PC-9 (cell line): ENCODE measurements around the gene ZNF331. TPM values are rescaled to one million over a fixed set of nuclear protein-coding genes. Genes with fewer than 3 reads are reported as not detected.

ENCODE experiments used
- BruUV-seq: library from RNA; stranded (reverse); fragments of 400-500 nt; replicated peaks from 2 replicates; lab custom pipeline; 2021; lab: Mats Ljungman, UMichigan
- CTCF ChIA-PET: fragments of 300-600 bp; sonication (Branson Sonifier 250); formaldehyde crosslinking; loops from one replicate; lab custom pipeline; 2022; ENCODE audit warnings: antibody characterized with exemption; lab: Charles Lee
- POLR2A ChIA-PET: fragments of 300-600 bp; sonication (Branson Sonifier 250); formaldehyde crosslinking; loops from one replicate; lab custom pipeline; 2022; ENCODE audit warnings: antibody characterized with exemption; ENCODE audit not compliant: unreplicated experiment; lab: Charles Lee
- DNase-seq, 2 experiments: peaks; one replicate each; pipeline versions ENCODE4 v3.0.0 to v3.0.0-alpha.2; 2015 to 2022; ENCODE audit warnings: mixed read lengths in 1 of 2
- H2AFZ ChIP-seq: fragments of 200-600 bp; sonication (generic); 2 replicates; pipeline ENCODE4 v1.8.1; 2017; ENCODE audit warnings: antibody characterized with exemption
- H3F3A ChIP-seq: fragments of 200-600 bp; sonication (generic); 2 replicates; pipeline ENCODE4 v1.8.1; 2017; ENCODE audit warnings: antibody characterized with exemption, mild to moderate bottlenecking, low read depth; ENCODE audit not compliant: insufficient read depth
- H3K27ac ChIP-seq: fragments of 200-600 bp; sonication (generic); 2 replicates; pipeline ENCODE4 v1.6.1; 2016; ENCODE audit warnings: mixed run types
- H3K27me3 ChIP-seq: fragments of 200-600 bp; sonication (generic); 2 replicates; pipeline ENCODE4 v1.6.1; 2016; ENCODE audit warnings: low read depth, mixed run types; ENCODE audit not compliant: insufficient read depth
- H3K36me3 ChIP-seq: fragments of 200-600 bp; sonication (generic); 2 replicates; pipeline ENCODE4 v1.6.1; 2016; ENCODE audit warnings: low read depth, mixed run types
- H3K4me1 ChIP-seq: fragments of 200-600 bp; sonication (generic); replicated peaks from 2 replicates; pipeline ENCODE4 v1.6.1; 2016; ENCODE audit warnings: mixed run types; ENCODE audit not compliant: insufficient read depth
- H3K4me2 ChIP-seq: fragments of 200-600 bp; sonication (generic); 2 replicates; pipeline ENCODE4 v1.6.1; 2017; ENCODE audit warnings: mixed run types
- H3K4me3 ChIP-seq: fragments of 200-600 bp; sonication (generic); 2 replicates; pipeline ENCODE4 v1.6.1; 2016; ENCODE audit warnings: mixed run types
- H3K79me2 ChIP-seq: fragments of 200-600 bp; sonication (generic); 2 replicates; pipeline ENCODE4 v1.6.1; 2017; ENCODE audit warnings: low read depth, mixed run types
- H3K9me2 ChIP-seq: fragments of 200-600 bp; sonication (generic); 2 replicates; pipeline ENCODE4 v1.8.1; 2017; ENCODE audit warnings: mild to moderate bottlenecking; ENCODE audit not compliant: insufficient read depth
- H3K9me3 ChIP-seq: fragments of 200-600 bp; sonication (generic); 2 replicates; pipeline ENCODE4 v1.8.1; 2016; ENCODE audit warnings: low read depth; ENCODE audit not compliant: insufficient read depth
- H4K20me1 ChIP-seq: fragments of 200-600 bp; sonication (generic); 2 replicates; pipeline ENCODE4 v1.8.1; 2017; ENCODE audit not compliant: insufficient read depth
- EZH2 ChIP-seq: fragments of 200-600 bp; sonication (generic); IDR thresholded peaks from 2 replicates; pipeline ENCODE4 v1.8.0; 2017; ENCODE audit warnings: antibody characterized with exemption, low read depth
- intact Hi-C: fragments of 100-400 bp; cut with micrococcal nuclease; formaldehyde crosslinking; loops from one replicate; pipeline ENCODE4 v1.10.0; 2022; ENCODE audit not compliant: unreplicated experiment
- total RNA-seq: library from RNA; stranded (reverse); gene quantifications from 2 replicates; pipeline ENCODE4 v1.2.3, GENCODE V29; 2021
- TF ChIP-seq, protein P1 (sequence below): fragments of 200-600 bp; sonication (generic); conservative IDR thresholded peaks from 2 replicates; pipeline ENCODE4 v1.6.1; 2017; ENCODE audit warnings: mixed run types, antibody characterized with exemption, mild to moderate bottlenecking, moderate library complexity

Gene ZNF331
- total RNA-seq, 1 experiment from 2014 or later = 39.2 TPM

DNA sequence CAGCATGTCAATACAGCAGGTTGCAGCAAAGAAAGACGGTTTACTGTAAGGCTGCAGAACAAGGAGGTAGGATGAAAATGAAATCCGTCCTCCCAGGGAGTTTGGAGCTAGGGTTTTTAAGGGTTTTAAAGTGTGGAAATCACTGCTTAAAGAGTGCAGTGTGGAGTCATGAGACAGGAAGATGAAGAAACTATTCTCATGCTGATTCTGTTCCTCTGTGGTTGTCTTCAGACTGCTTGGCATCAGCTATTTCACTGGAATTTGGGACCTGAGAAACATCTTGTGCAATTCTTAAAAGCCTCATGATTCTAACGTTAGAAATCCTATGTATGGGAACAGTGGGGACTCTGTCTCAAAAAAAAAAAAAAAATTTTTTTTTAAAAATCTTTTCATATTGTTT is 11.4 kb downstream of the ZNF331 start:
- ChIA-PET POLR2A (no interaction called here), CTCF (no interaction called here)
- H3K27ac ChIP-seq = no peak overlapping the region
- H3K4me1 ChIP-seq = peaks cover 14% of the 10 kb centered on the region; the same call in 1 of the 2 replicates
- H3K36me3 ChIP-seq = peaks cover 10% of the 10 kb centered on the region; the same call in 1 of the 2 replicates
- DNase-seq = no peak
- no peak overlapping the region for H3K4me3 ChIP-seq
- intact Hi-C loops = no loop called here
- TF ChIP-seq EZH2 = no peak
- TF ChIP-seq, protein P1, sequence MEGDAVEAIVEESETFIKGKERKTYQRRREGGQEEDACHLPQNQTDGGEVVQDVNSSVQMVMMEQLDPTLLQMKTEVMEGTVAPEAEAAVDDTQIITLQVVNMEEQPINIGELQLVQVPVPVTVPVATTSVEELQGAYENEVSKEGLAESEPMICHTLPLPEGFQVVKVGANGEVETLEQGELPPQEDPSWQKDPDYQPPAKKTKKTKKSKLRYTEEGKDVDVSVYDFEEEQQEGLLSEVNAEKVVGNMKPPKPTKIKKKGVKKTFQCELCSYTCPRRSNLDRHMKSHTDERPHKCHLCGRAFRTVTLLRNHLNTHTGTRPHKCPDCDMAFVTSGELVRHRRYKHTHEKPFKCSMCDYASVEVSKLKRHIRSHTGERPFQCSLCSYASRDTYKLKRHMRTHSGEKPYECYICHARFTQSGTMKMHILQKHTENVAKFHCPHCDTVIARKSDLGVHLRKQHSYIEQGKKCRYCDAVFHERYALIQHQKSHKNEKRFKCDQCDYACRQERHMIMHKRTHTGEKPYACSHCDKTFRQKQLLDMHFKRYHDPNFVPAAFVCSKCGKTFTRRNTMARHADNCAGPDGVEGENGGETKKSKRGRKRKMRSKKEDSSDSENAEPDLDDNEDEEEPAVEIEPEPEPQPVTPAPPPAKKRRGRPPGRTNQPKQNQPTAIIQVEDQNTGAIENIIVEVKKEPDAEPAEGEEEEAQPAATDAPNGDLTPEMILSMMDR = no peak
- no peaks in the 10 kb centered on the region for H3K9me3 ChIP-seq
- no peaks in the 10 kb centered on the region for H4K20me1 ChIP-seq
- BruUV-seq = no TSS peak
- H2AFZ ChIP-seq = no peak overlapping the region
- no peaks in the 10 kb centered on the region; the same call in 1 of the 2 replicates for H3F3A ChIP-seq
- H3K9me2 ChIP-seq = no peaks in the 10 kb centered on the region
- no peak overlapping the region for H3K4me2 ChIP-seq
- no peaks in the 10 kb centered on the region for H3K27me3 ChIP-seq
- no peaks in the 10 kb centered on the region for H3K79me2 ChIP-seq

DNA sequence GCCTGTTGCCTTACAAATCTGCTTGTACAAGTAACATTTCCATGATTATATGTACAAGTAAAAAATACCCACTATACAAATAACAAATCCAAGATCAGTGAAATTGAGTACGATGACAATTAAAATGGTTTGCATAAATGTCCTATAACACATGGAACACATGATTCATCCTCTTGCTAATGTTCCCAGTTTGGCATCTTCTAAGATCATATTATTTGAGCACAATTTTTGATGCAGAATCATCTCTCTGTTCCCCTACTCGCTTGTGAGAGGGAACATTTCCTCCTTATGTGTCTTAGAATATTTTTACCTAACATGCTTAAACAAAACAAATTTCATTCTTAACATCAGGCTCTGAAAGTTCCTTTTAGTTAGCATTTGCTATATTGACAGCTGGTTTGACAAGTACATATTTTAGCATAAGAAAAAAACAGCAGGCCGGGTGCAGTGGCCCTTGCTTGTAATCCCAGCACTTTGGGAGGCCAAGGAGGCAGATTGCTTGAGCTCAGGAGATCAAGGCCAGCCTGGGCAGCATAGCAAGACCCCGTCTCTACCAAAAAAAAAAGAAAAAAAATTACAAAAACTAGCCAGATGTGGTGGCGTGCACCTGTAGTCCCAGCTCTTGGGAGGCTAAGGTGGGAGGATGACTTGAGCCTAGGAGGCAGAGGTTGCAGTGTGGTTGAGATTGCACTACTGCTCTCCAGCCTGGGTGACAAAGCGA is 14.2 kb downstream of the ZNF331 start:
- Histone ChIP-seq H3K27ac (no peak overlapping the region), H3K79me2 (no peaks in the 10 kb centered on the region), H2AFZ (no peak overlapping the region), H3K36me3 (peaks cover 10% of the 10 kb centered on the region; the same call in 1 of the 2 replicates), H3K9me2 (no peaks in the 10 kb centered on the region), H3K4me3 (no peak overlapping the region), H3F3A (no peaks in the 10 kb centered on the region), H3K27me3 (no peaks in the 10 kb centered on the region), H3K4me1 (no peaks in the 10 kb centered on the region), H3K9me3 (no peaks in the 10 kb centered on the region), H3K4me2 (no peak overlapping the region), H4K20me1 (no peaks in the 10 kb centered on the region)
- DNase-seq = no peak
- intact Hi-C loops = no loop called here
- ChIA-PET CTCF (no interaction called here), POLR2A (interaction anchor here (0.7 kb wide), 2 partner anchors 486 to 563 kb away, joined by 3 to 5 read pairs; partner anchors contain the start of genes PRPF31 and TFPT)
- TF ChIP-seq, protein P1 = no peak
- no peak for TF ChIP-seq EZH2
- no TSS peak for BruUV-seq

DNA sequence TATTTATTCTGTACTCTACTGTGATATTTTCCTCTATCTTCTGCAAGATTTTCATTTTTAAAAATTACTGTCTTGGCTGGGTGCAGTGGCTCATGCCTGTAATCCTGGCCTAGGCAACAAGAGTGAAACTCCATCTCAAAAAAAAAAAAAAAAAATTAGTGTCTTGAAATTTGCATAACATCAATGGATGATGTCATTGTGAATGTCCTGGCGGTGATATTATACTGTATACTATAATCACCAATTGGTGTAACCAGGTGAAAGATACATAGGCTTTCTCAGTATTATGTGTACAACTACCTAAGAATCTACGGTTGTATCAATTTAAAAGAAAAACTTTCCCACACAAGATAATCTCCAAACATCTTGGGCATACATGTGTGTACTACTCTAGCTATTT is 15.2 kb downstream of the ZNF331 start:
- POLR2A ChIA-PET = no interaction called here
- no peaks in the 10 kb centered on the region for H3K9me2 ChIP-seq
- BruUV-seq = no TSS peak
- H3K4me2 ChIP-seq = no peak overlapping the region
- no peaks in the 10 kb centered on the region for H3K27me3 ChIP-seq
- peaks cover 10% of the 10 kb centered on the region; the same call in 1 of the 2 replicates for H3K36me3 ChIP-seq
- CTCF ChIA-PET = no interaction called here
- TF ChIP-seq, protein P1 = no peak
- TF ChIP-seq EZH2 = no peak
- no peaks in the 10 kb centered on the region for H3F3A ChIP-seq
- no peak overlapping the region for H3K4me3 ChIP-seq
- no peak overlapping the region for H3K27ac ChIP-seq
- H4K20me1 ChIP-seq = no peaks in the 10 kb centered on the region
- no peaks in the 10 kb centered on the region for H3K4me1 ChIP-seq
- intact Hi-C loops = no loop called here
- H3K9me3 ChIP-seq = no peaks in the 10 kb centered on the region
- no peak for DNase-seq
- H2AFZ ChIP-seq = no peak overlapping the region
- H3K79me2 ChIP-seq = no peaks in the 10 kb centered on the region
